Vein endothelial cell (primary cell): ENCODE results near the gene CALHM3. TPM values are rescaled to one million over a fixed set of nuclear protein-coding genes. Genes with fewer than 3 reads are reported as not detected.

Experiments
- total RNA-seq: library from RNA; depleted of rRNA; stranded (reverse); fragments of >200 nt; gene quantifications from 2 replicates; pipeline ENCODE4 v1.2.3, GENCODE V29; 2012

The CALHM3 gene
- not detected in 2 replicates for total RNA-seq

DNA sequence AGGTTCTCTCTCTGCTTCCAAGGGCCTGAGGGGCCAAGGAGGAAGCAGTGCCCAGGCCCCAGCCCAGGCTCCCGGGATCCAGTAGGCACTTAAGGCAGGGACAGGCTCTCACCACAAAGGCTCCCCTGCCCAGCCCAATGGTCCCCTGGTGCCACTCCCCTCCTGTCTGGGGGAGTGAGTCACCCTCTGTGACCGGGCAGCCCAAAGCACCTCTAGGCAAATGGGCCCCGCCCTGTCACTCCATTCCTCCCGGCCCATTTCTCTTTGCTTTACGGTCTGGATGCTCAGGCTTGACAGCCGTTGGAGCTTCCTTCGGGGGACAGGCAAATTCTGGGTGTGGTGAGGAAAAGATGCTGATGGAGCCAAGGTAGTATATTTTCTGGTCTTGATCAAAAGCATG, at the start of gene CALHM3:
Gene CALHM3 (minus strand): TSS at position 106 of the 400 bp plus-strand sequence. CDS start 208 bp downstream, outside the sequence.

DNA sequence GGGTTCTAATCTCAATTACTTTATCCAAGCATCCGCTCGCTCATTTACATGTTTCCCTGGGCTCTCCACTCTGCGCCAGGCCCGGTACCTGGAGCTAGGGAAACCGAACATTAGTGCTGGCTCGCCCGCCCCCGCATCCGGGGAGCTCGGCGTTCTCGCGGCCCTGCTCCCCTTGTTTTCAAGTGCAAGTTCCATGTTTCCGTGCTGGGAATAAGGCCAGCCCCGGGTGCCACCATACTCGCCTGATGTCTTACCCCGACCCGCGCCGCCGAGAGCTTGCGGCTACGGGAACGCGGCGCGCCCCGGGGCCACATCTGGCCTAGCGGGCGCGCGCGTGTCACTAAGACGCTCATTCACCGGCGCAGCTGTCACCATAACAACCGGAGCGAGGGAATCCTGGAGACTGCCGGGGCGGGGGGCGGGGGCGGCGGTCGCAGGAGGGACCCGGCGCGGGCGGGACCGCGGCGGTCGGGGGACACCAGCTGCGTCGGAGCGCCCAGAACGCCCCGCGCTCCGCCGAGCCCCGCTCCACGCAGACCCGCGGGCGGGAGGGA, 14.4 kb upstream of the CALHM3 start, which contains the start of gene NEURL1:
Gene NEURL1 (plus strand): TSS at position 344 of the 554 bp plus-strand sequence. CDS start 683 bp downstream, outside the sequence.

DNA sequence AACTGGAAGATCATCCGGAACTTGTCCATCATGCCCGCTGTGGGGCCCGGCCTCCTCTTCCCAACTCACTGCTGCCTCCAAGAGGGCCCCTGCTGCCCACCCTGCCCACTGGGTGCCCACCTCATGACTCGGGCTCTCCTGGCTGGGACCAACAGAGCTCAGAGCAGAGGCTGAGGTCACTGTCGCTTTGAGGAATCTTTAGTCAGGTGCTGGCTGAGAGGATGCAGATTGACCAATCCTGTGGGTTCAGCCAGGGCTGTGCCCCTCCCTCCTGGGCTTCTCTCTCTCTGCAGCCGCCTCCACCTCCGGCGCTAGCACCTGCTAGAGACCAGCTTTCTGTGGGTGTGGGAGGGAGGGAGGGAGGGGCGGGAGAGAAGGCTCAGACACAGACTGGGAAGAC, 20.3 kb downstream of the CALHM3 start, which contains the start of gene CALHM1:
Gene CALHM1 (minus strand): TSS at position 181 of the 400 bp plus-strand sequence. CDS start 149 bp downstream, at position 32.

DNA sequence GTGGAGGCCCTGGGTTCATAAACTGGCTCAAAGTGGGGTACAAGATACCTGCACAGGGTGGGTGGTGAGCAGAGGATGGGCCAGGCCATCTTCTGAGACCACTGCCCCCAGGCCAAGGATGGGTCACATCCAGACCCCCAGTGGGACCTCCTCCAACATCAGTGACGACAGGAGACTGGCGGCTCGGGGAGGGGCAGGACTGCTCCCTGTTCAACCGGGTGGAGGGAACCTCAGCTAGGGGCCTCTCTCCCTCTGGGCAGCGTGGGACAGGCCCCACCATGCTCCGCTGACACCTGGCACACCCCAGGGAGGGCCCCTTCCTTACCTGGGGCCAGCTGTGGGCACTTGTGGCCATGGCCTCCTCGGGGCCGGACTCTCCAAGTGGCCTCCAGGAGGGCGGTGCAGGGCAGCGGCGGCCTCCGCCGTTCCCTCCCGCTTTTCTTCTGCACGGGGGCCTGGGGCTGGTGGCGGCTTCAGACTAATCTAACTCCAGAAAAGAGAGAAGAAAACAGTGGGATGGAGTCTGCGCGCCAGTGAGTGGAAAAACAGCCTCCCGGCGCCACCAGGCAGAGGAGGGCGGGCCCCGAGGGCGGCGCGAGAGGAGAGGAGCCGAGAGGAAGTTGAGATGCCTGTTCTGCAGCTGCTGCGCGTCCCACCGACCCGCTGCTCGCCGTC, 27.1 kb downstream of the CALHM3 start, which contains the start of gene CALHM2:
Gene CALHM2 (minus strand): TSS at position 540 of the 675 bp plus-strand sequence. CDS start 2,429 bp downstream, outside the sequence.

Other genes starting within 250 kb of the CALHM3 start
- 0.33 TPM in 1 of 2 replicates, not detected in the other for gene RPEL1, start 233.4 kb downstream of the CALHM3 start, total RNA-seq
- 0.33 and 0.48 TPM in 2 replicates for gene INA, start 202.1 kb downstream of the CALHM3 start, total RNA-seq
- gene PCGF6, start 128.1 kb downstream of the CALHM3 start, total RNA-seq: 11.1 and 13.2 TPM in 2 replicates
- gene TAF5, start 111.3 kb downstream of the CALHM3 start, total RNA-seq: 3.3 and 6.8 TPM in 2 replicates
- 206 and 267 TPM in 2 replicates for gene ATP5MK, start 82.8 kb downstream of the CALHM3 start, total RNA-seq
- 52.9 and 53.6 TPM in 2 replicates for gene PDCD11, start 82.6 kb downstream of the CALHM3 start, total RNA-seq
- gene CALHM2, start 26.9 kb downstream of the CALHM3 start, total RNA-seq: 19.9 and 34.0 TPM in 2 replicates
- gene CALHM1, start 20.3 kb downstream of the CALHM3 start, total RNA-seq: not detected in 2 replicates
- under 0.01 and 0.33 TPM in 2 replicates for gene NEURL1, start 14.5 kb upstream of the CALHM3 start, total RNA-seq